SK-N-SH treated with all-trans-retinoic acid at 6 μM for 48 hours (cell line): ENCODE results near the gene TLCD5.

Experiments
- ARNTL ChIP-seq: fragments of 450-650 bp; formaldehyde crosslinking; IDR thresholded peaks from 2 replicates; pipeline ENCODE4 v1.5.0; 2020; ENCODE audit warnings: low read depth, mild to moderate bottlenecking, moderate library complexity, borderline replicate concordance
- BACH2 ChIP-seq: fragments of 250-450 bp; sonication (Bioruptor Pico); IDR thresholded peaks from 2 replicates; pipeline ENCODE4 v1.9.0; 2021; ENCODE audit warnings: mild to moderate bottlenecking, borderline replicate concordance
- ISL1 ChIP-seq: fragments of 250-450 bp; sonication (Bioruptor Pico); IDR thresholded peaks from 2 replicates; pipeline ENCODE4 v2.1.2; 2022; ENCODE audit warnings: mild to moderate bottlenecking, moderate library complexity
- OSR1 ChIP-seq: fragments of 250-450 bp; sonication (Bioruptor Pico); IDR thresholded peaks from 2 replicates; pipeline ENCODE4 v1.8.0; 2022; ENCODE audit warnings: moderate library complexity, mild to moderate bottlenecking, inconsistent platforms
- PPARA ChIP-seq: fragments of 250-450 bp; sonication (Bioruptor Pico); IDR thresholded peaks from 2 replicates; pipeline ENCODE4 v1.5.0; 2020; ENCODE audit warnings: mild to moderate bottlenecking, borderline replicate concordance
- RARB ChIP-seq: fragments of 250-450 bp; sonication (Bioruptor Pico); IDR thresholded peaks from 2 replicates; pipeline ENCODE4 v1.8.0; 2021; ENCODE audit warnings: mild to moderate bottlenecking, moderate library complexity
- SNAI2 ChIP-seq: fragments of 250-450 bp; sonication (Bioruptor Pico); IDR thresholded peaks from 2 replicates; pipeline ENCODE4 v1.5.0; 2020; ENCODE audit warnings: mild to moderate bottlenecking, moderate library complexity
- ZC3H10 ChIP-seq: fragments of 250-450 bp; sonication (Bioruptor Pico); IDR thresholded peaks from 2 replicates; pipeline ENCODE4 v1.5.1; 2021; ENCODE audit warnings: mild to moderate bottlenecking, moderate library complexity
- ZNF565 ChIP-seq: fragments of 450-650 bp; formaldehyde crosslinking; conservative IDR thresholded peaks from 2 replicates; pipeline ENCODE4 v1.5.0; 2020; ENCODE audit warnings: low read depth, mild to moderate bottlenecking, moderate library complexity
- ZNF70 ChIP-seq: fragments of 450-650 bp; formaldehyde crosslinking; IDR thresholded peaks from 2 replicates; pipeline ENCODE4 v1.5.0; 2020; ENCODE audit warnings: mild to moderate bottlenecking, moderate library complexity
- TF ChIP-seq, protein P1 (sequence below): fragments of 250-450 bp; sonication (Bioruptor Pico); IDR thresholded peaks from 2 replicates; pipeline ENCODE4 v1.8.0; 2020; ENCODE audit warnings: mild to moderate bottlenecking, moderate library complexity, borderline replicate concordance
- TF ChIP-seq, protein P2 (sequence below): fragments of 250-450 bp; sonication (Bioruptor Pico); IDR thresholded peaks from 2 replicates; pipeline ENCODE4 v1.5.1; 2021; ENCODE audit warnings: mild to moderate bottlenecking, moderate library complexity
- TF ChIP-seq, protein P3 (sequence below): fragments of 250-450 bp; sonication (Bioruptor Pico); IDR thresholded peaks from 2 replicates; pipeline ENCODE4 v1.5.1; 2020; ENCODE audit warnings: low read depth, mild to moderate bottlenecking, moderate library complexity

DNA sequence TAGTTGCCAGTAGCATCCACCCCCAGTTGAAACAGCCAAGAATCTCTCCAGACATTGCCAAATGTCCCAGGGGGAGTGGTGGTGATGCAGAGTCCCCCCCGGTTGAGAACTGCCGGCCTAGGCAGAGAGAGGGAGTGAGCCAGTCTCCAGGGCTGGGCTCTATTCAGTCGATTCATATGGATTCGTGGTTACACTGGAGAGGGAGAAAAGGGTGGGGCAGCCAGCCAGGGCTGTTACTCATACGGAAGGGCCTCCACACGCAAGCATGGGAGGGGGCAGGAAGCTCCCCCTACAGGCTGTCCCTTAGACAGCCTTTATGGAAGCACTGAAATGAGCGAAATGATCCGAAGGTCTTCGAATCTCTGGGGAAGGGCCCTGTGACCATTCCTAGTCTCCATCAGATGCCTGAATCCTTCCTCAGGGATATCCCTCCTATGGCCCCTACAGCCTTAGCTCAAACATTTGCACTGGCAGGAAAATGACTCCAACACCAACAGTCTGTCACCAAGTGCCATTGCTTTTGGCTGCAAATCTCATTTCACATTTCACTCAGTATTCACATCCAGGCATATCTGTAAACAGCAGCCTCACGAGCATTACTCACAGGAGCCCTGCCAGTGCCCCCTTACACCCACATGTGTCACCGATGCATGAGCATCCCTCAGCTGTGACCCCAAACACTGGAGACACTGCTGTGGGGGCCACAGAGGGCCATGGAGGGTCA, 18.4 kb upstream of the TLCD5 start:
- TF ChIP-seq, protein P1, sequence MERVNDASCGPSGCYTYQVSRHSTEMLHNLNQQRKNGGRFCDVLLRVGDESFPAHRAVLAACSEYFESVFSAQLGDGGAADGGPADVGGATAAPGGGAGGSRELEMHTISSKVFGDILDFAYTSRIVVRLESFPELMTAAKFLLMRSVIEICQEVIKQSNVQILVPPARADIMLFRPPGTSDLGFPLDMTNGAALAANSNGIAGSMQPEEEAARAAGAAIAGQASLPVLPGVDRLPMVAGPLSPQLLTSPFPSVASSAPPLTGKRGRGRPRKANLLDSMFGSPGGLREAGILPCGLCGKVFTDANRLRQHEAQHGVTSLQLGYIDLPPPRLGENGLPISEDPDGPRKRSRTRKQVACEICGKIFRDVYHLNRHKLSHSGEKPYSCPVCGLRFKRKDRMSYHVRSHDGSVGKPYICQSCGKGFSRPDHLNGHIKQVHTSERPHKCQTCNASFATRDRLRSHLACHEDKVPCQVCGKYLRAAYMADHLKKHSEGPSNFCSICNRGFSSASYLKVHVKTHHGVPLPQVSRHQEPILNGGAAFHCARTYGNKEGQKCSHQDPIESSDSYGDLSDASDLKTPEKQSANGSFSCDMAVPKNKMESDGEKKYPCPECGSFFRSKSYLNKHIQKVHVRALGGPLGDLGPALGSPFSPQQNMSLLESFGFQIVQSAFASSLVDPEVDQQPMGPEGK (CRISPR knock-in tag), result no peak
- TF ChIP-seq ZNF70 (CRISPR knock-in tag), result no peak
- no peak for TF ChIP-seq ZC3H10
- TF ChIP-seq BACH2 (CRISPR knock-in tag), result no peak
- TF ChIP-seq, protein P2, sequence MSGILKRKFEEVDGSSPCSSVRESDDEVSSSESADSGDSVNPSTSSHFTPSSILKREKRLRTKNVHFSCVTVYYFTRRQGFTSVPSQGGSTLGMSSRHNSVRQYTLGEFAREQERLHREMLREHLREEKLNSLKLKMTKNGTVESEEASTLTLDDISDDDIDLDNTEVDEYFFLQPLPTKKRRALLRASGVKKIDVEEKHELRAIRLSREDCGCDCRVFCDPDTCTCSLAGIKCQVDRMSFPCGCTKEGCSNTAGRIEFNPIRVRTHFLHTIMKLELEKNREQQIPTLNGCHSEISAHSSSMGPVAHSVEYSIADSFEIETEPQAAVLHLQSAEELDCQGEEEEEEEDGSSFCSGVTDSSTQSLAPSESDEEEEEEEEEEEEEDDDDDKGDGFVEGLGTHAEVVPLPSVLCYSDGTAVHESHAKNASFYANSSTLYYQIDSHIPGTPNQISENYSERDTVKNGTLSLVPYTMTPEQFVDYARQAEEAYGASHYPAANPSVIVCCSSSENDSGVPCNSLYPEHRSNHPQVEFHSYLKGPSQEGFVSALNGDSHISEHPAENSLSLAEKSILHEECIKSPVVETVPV (CRISPR knock-in tag), result no peak
- TF ChIP-seq PPARA (CRISPR knock-in tag), result no peak
- TF ChIP-seq RARB, result no peak
- no peak for TF ChIP-seq ARNTL (CRISPR knock-in tag)
- no peak for TF ChIP-seq SNAI2 (CRISPR knock-in tag)
- TF ChIP-seq ZNF565 (CRISPR knock-in tag), result no peak
- no peak for TF ChIP-seq OSR1 (CRISPR knock-in tag)
- no peak for TF ChIP-seq ISL1 (CRISPR knock-in tag)
- TF ChIP-seq, protein P3, sequence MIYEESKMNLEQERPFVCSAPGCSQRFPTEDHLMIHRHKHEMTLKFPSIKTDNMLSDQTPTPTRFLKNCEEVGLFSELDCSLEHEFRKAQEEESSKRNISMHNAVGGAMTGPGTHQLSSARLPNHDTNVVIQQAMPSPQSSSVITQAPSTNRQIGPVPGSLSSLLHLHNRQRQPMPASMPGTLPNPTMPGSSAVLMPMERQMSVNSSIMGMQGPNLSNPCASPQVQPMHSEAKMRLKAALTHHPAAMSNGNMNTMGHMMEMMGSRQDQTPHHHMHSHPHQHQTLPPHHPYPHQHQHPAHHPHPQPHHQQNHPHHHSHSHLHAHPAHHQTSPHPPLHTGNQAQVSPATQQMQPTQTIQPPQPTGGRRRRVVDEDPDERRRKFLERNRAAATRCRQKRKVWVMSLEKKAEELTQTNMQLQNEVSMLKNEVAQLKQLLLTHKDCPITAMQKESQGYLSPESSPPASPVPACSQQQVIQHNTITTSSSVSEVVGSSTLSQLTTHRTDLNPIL (CRISPR knock-in tag), result no peak
